ENCODE measurements around the gene ADGRG2.

Gene ADGRG2

GRCh38 chrX:19137067-19137466 is 14.8 kb upstream of the ADGRG2 start:
- no peak overlapping the region for H3K4me3 ChIP-seq (ENCODE audit: low read depth, low read length)
- TF ChIP-seq CTCF (IDR thresholded peaks at IDR 0.05; ENCODE audit: low read depth, low read length) = no peak
- no peaks in the 10 kb centered on the region for H3K36me3 ChIP-seq
- peaks cover 36% of the 10 kb centered on the region for H3K27me3 ChIP-seq (ENCODE audit: insufficient read depth, low read depth, severe bottlenecking)
- no peaks in the 10 kb centered on the region for H3K9me3 ChIP-seq (ENCODE audit: severe bottlenecking)
- H3K27ac ChIP-seq = no peak overlapping the region
- DNase-seq = no peak

GRCh38 chrX:19133784-19134183 is 11.5 kb upstream of the ADGRG2 start:
- Histone ChIP-seq H3K27ac (no peak overlapping the region), H3K4me3 (ENCODE audit: low read depth, low read length) (no peak overlapping the region), H3K9me3 (ENCODE audit: severe bottlenecking) (no peaks in the 10 kb centered on the region), H3K36me3 (no peaks in the 10 kb centered on the region), H3K27me3 (ENCODE audit: insufficient read depth, low read depth, severe bottlenecking) (peaks cover 35% of the 10 kb centered on the region)
- TF ChIP-seq CTCF (IDR thresholded peaks at IDR 0.05; ENCODE audit: low read depth, low read length) = no peak
- DNase-seq = no peak

- DNase-seq = no peak
- Histone ChIP-seq H3K36me3 (no peaks in the 10 kb centered on the region), H3K4me3 (ENCODE audit: low read depth, low read length) (no peak overlapping the region), H3K27me3 (ENCODE audit: insufficient read depth, low read depth, severe bottlenecking) (peaks cover 36% of the 10 kb centered on the region), H3K27ac (no peak overlapping the region), H3K9me3 (ENCODE audit: severe bottlenecking) (no peaks in the 10 kb centered on the region)
- TF ChIP-seq CTCF (IDR thresholded peaks at IDR 0.05; ENCODE audit: low read depth, low read length) = no peak
These were observed 11.0 kb upstream of the ADGRG2 start for GRCh38 chrX:19133231-19133630.

GRCh38 chrX:19130628-19131027 is 8.4 kb upstream of the ADGRG2 start:
- Histone ChIP-seq H3K4me3 (ENCODE audit: low read depth, low read length) (no peak overlapping the region), H3K9me3 (ENCODE audit: severe bottlenecking) (no peaks in the 10 kb centered on the region), H3K27ac (no peak overlapping the region), H3K36me3 (no peaks in the 10 kb centered on the region), H3K27me3 (ENCODE audit: insufficient read depth, low read depth, severe bottlenecking) (peaks cover 43% of the 10 kb centered on the region)
- no peak for DNase-seq
- 0 out of 2 replicates have a peak, but pooled peaks have one; percentile 2 for TF ChIP-seq CTCF (IDR thresholded peaks at IDR 0.05; ENCODE audit: low read depth, low read length)

GRCh38 chrX:19129694-19130093 is 7.4 kb upstream of the ADGRG2 start:
- Histone ChIP-seq H3K9me3 (ENCODE audit: severe bottlenecking) (no peaks in the 10 kb centered on the region), H3K4me3 (ENCODE audit: low read depth, low read length) (no peak overlapping the region), H3K36me3 (no peaks in the 10 kb centered on the region), H3K27ac (no peak overlapping the region), H3K27me3 (ENCODE audit: insufficient read depth, low read depth, severe bottlenecking) (peaks cover 51% of the 10 kb centered on the region)
- TF ChIP-seq CTCF (IDR thresholded peaks at IDR 0.05; ENCODE audit: low read depth, low read length) = no peak
- no peak for DNase-seq

GRCh38 chrX:19127649-19128168 is 5.4 kb upstream of the ADGRG2 start:
- no peak for DNase-seq
- Histone ChIP-seq H3K27ac (no peak overlapping the region), H3K9me3 (ENCODE audit: severe bottlenecking) (no peaks in the 10 kb centered on the region)

More at GRCh38 chrX:19127649-19128168, 5.4 kb upstream of the ADGRG2 start:
- peaks cover 71% of the 10 kb centered on the region for H3K27me3 ChIP-seq (ENCODE audit: insufficient read depth, low read depth, severe bottlenecking)
- no peak for TF ChIP-seq CTCF (IDR thresholded peaks at IDR 0.05; ENCODE audit: low read depth, low read length)
- no peaks in the 10 kb centered on the region for H3K36me3 ChIP-seq
- no peak overlapping the region for H3K4me3 ChIP-seq (ENCODE audit: low read depth, low read length)
